WTC11 (cell line): Measurements from ENCODE around the gene SNAPC5. TPM values are rescaled to one million over a fixed set of nuclear protein-coding genes. Genes with fewer than 3 reads are reported as not detected.

Experiments used
- ATAC-seq: fragments of 200-7000 bp; cut with Tn5 transposase; 2 replicates; pipeline ENCODE4 v1.10.0; 2021; ENCODE audit warnings: mild to moderate bottlenecking, moderate library complexity
- CTCF ChIA-PET: fragments of 300-600 bp; sonication (Branson Sonifier 250); formaldehyde crosslinking; loops from one replicate; lab custom pipeline; 2021; ENCODE audit warnings: antibody characterized with exemption; lab: Charles Lee
- POLR2A ChIA-PET: fragments of 350-600 bp; sonication (Branson Sonifier 250); formaldehyde crosslinking; loops from one replicate; lab custom pipeline; 2021; ENCODE audit warnings: antibody characterized with exemption; lab: Charles Lee
- DNase-seq: peaks from one replicate; pipeline ENCODE4 v3.0.0; 2021; ENCODE audit warnings: low spot score
- H3K27ac Mint-ChIP-seq: 2 replicates; pipeline ENCODE4 v1.8.0; 2021; ENCODE audit warnings: mixed read lengths
- H3K27me3 Mint-ChIP-seq: 2 replicates; pipeline ENCODE4 v1.8.0; 2021; ENCODE audit warnings: low read depth, mild to moderate bottlenecking, moderate library complexity, mixed read lengths
- H3K36me3 Mint-ChIP-seq: 2 replicates; pipeline ENCODE4 v1.8.0; 2021; ENCODE audit warnings: mixed read lengths
- H3K4me1 Mint-ChIP-seq: 2 replicates; pipeline ENCODE4 v1.8.0; 2022; ENCODE audit warnings: mixed read lengths
- H3K4me3 Mint-ChIP-seq: 2 replicates; pipeline ENCODE4 v1.8.0; 2021; ENCODE audit warnings: mild to moderate bottlenecking, moderate library complexity, mixed read lengths
- H3K9me3 Mint-ChIP-seq: 2 replicates; pipeline ENCODE4 v1.8.0; 2021; ENCODE audit warnings: mixed read lengths
- ESRRA ChIP-seq: sonication (generic); formaldehyde crosslinking; IDR thresholded peaks from 2 replicates; pipeline ENCODE4 v1.8.1; 2022; ENCODE audit warnings: mild to moderate bottlenecking, missing genetic modification reagents, borderline replicate concordance
- JUN ChIP-seq: sonication (generic); formaldehyde crosslinking; IDR thresholded peaks from 2 replicates; pipeline ENCODE4 v1.8.0; 2023; ENCODE audit warnings: mild to moderate bottlenecking, missing genetic modification reagents
- MYBL2 ChIP-seq: sonication (generic); formaldehyde crosslinking; IDR thresholded peaks from 2 replicates; pipeline ENCODE4 v1.8.1; 2023; ENCODE audit warnings: mild to moderate bottlenecking, moderate library complexity, missing genetic modification reagents
- NR1H2 ChIP-seq: sonication (generic); formaldehyde crosslinking; IDR thresholded peaks from 2 replicates; pipeline ENCODE4 v1.9.0; 2021; ENCODE audit warnings: mild to moderate bottlenecking, moderate library complexity, missing genetic modification reagents
- NR2C2 ChIP-seq: sonication (generic); formaldehyde crosslinking; IDR thresholded peaks from 2 replicates; pipeline ENCODE4 v1.8.0; 2022; ENCODE audit warnings: mild to moderate bottlenecking, missing genetic modification reagents
- PRDM15 ChIP-seq: sonication (generic); formaldehyde crosslinking; IDR thresholded peaks from 2 replicates; pipeline ENCODE4 v1.8.0; 2022; ENCODE audit warnings: missing genetic modification reagents
- TEAD1 ChIP-seq: sonication (generic); formaldehyde crosslinking; IDR thresholded peaks from 2 replicates; pipeline ENCODE4 v1.8.0; 2022; ENCODE audit warnings: mild to moderate bottlenecking, missing genetic modification reagents
- ZNF263 ChIP-seq: sonication (generic); formaldehyde crosslinking; IDR thresholded peaks from 2 replicates; pipeline ENCODE4 v1.8.1; 2022; ENCODE audit warnings: low read depth, mild to moderate bottlenecking, moderate library complexity, missing genetic modification reagents
- ZNF423 ChIP-seq: fragments of 250-450 bp; sonication (Bioruptor Pico); IDR thresholded peaks from 2 replicates; pipeline ENCODE4 v2.1.2; 2022; ENCODE audit warnings: mild to moderate bottlenecking, moderate library complexity
- ZNF512 ChIP-seq: sonication (generic); formaldehyde crosslinking; IDR thresholded peaks from 2 replicates; pipeline ENCODE4 v1.8.1; 2022; ENCODE audit warnings: missing genetic modification reagents, borderline replicate concordance
- ZNF671 ChIP-seq: fragments of 250-450 bp; sonication (Bioruptor Pico); IDR thresholded peaks from 2 replicates; pipeline ENCODE4 v1.8.0; 2021; ENCODE audit warnings: mild to moderate bottlenecking
- total RNA-seq: library from RNA; stranded (reverse); gene quantifications from 3 replicates; pipeline ENCODE4 v1.2.3, GENCODE V29; 2021
- TF ChIP-seq, protein P1 (sequence below): fragments of 250-450 bp; sonication (Bioruptor Pico); IDR thresholded peaks from 2 replicates; pipeline ENCODE4 v1.9.0; 2021; ENCODE audit warnings: mild to moderate bottlenecking, borderline replicate concordance
- TF ChIP-seq, protein P2 (sequence below): sonication (generic); formaldehyde crosslinking; IDR thresholded peaks from 2 replicates; pipeline ENCODE4 v1.8.1; 2023; ENCODE audit warnings: mild to moderate bottlenecking, moderate library complexity, missing genetic modification reagents
- TF ChIP-seq, protein P3 (sequence below): fragments of 250-450 bp; sonication (Bioruptor Pico); conservative IDR thresholded peaks from 2 replicates; pipeline ENCODE4 v1.9.0; 2021; ENCODE audit warnings: mild to moderate bottlenecking
- TF ChIP-seq, protein P4 (sequence below): sonication (generic); formaldehyde crosslinking; IDR thresholded peaks from 2 replicates; pipeline ENCODE4 v1.8.0; 2023; ENCODE audit warnings: missing genetic modification reagents, mild to moderate bottlenecking, borderline replicate concordance
- TF ChIP-seq, protein P5 (sequence below): sonication (generic); formaldehyde crosslinking; IDR thresholded peaks from 2 replicates; pipeline ENCODE4 v1.8.0; 2022; ENCODE audit warnings: mild to moderate bottlenecking, missing genetic modification reagents

The SNAPC5 gene
- total RNA-seq, 1 experiment from 2014 or later, result 21.1 TPM

GRCh38 chr15:66498501-66499386, 1.2 kb upstream of the SNAPC5 start:
- no peak overlapping the region for H3K4me3 Mint-ChIP-seq
- ChIA-PET POLR2A (interaction anchor here (0.5 to 2.6 kb wide), 5 partner anchors 75 to 204 kb away, joined by 3 to 7 read pairs (median 5); partner anchors contain the start of gene MAP2K1), CTCF (interaction anchor here (0.6 to 4.2 kb wide), 19 partner anchors 9 to 1773 kb away, joined by 3 to 50 read pairs (median 4); partner anchors contain the start of gene MAP2K1)
- peak overlapping the region; percentile 99 for H3K27ac Mint-ChIP-seq
- peaks cover 75% of the 10 kb centered on the region for H3K36me3 Mint-ChIP-seq
- no peaks in the 10 kb centered on the region for H3K27me3 Mint-ChIP-seq
- H3K4me1 Mint-ChIP-seq, result peaks cover 30% of the 10 kb centered on the region
- H3K9me3 Mint-ChIP-seq, result no peaks in the 10 kb centered on the region
- DNase-seq (no peak), ATAC-seq (no peak)
- TF ChIP-seq, protein P1, sequence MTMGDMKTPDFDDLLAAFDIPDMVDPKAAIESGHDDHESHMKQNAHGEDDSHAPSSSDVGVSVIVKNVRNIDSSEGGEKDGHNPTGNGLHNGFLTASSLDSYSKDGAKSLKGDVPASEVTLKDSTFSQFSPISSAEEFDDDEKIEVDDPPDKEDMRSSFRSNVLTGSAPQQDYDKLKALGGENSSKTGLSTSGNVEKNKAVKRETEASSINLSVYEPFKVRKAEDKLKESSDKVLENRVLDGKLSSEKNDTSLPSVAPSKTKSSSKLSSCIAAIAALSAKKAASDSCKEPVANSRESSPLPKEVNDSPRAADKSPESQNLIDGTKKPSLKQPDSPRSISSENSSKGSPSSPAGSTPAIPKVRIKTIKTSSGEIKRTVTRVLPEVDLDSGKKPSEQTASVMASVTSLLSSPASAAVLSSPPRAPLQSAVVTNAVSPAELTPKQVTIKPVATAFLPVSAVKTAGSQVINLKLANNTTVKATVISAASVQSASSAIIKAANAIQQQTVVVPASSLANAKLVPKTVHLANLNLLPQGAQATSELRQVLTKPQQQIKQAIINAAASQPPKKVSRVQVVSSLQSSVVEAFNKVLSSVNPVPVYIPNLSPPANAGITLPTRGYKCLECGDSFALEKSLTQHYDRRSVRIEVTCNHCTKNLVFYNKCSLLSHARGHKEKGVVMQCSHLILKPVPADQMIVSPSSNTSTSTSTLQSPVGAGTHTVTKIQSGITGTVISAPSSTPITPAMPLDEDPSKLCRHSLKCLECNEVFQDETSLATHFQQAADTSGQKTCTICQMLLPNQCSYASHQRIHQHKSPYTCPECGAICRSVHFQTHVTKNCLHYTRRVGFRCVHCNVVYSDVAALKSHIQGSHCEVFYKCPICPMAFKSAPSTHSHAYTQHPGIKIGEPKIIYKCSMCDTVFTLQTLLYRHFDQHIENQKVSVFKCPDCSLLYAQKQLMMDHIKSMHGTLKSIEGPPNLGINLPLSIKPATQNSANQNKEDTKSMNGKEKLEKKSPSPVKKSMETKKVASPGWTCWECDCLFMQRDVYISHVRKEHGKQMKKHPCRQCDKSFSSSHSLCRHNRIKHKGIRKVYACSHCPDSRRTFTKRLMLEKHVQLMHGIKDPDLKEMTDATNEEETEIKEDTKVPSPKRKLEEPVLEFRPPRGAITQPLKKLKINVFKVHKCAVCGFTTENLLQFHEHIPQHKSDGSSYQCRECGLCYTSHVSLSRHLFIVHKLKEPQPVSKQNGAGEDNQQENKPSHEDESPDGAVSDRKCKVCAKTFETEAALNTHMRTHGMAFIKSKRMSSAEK (CRISPR knock-in tag), result no peak; the same call in none of the 2 replicates
- TF ChIP-seq NR1H2 (CRISPR knock-in tag) (no peak), ZNF512 (CRISPR knock-in tag) (no peak), TEAD1 (CRISPR knock-in tag) (no peak), ZNF423 (CRISPR knock-in tag) (no peak), ZNF671 (CRISPR knock-in tag) (peak; percentile 76; the same call in 1 of the 2 replicates), NR2C2 (no peak), ZNF263 (CRISPR knock-in tag) (no peak), PRDM15 (CRISPR knock-in tag) (no peak), MYBL2 (CRISPR knock-in tag) (0 out of 2 replicates have a peak, but pooled peaks have one; percentile 31), JUN (CRISPR knock-in tag) (no peak), ESRRA (CRISPR knock-in tag) (no peak)
- TF ChIP-seq, protein P2, sequence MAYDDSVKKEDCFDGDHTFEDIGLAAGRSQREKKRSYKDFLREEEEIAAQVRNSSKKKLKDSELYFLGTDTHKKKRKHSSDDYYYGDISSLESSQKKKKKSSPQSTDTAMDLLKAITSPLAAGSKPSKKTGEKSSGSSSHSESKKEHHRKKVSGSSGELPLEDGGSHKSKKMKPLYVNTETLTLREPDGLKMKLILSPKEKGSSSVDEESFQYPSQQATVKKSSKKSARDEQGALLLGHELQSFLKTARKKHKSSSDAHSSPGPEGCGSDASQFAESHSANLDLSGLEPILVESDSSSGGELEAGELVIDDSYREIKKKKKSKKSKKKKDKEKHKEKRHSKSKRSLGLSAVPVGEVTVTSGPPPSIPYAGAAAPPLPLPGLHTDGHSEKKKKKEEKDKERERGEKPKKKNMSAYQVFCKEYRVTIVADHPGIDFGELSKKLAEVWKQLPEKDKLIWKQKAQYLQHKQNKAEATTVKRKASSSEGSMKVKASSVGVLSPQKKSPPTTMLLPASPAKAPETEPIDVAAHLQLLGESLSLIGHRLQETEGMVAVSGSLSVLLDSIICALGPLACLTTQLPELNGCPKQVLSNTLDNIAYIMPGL (CRISPR knock-in tag), result no peak
- TF ChIP-seq, protein P3, sequence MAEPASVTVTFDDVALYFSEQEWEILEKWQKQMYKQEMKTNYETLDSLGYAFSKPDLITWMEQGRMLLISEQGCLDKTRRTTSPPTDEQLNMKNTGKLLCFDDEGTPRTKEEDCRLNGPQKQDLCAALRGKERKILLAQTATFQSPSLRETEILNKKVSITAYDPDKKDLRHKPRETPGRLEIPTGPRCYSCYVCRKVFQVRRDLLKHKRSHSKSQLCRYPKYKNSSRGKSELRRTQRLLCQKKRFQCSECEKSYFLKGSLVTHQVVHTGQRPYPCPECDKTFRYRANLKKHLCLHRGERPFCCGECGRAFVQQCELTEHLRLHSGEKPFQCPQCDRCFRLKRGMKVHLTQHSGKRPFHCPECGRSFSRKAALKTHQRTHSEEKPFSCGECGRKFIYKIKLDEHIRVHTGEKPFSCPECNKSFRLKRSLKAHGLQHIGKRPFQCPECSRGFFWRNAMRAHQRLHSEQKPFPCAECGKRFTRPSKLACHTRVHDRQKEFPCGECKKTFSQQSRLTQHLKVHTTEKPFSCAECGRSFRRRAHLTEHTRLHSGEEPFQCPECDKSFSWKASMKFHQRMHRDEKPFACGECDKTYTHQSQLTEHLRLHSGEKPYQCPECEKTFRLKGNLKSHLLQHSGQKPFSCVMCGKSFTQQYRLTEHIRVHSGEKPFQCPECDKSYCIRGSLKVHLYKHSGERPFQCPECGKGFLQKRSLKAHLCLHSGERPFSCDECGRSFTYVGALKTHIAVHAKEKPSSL (CRISPR knock-in tag), result peak; percentile 18; the same call in 1 of the 2 replicates
- TF ChIP-seq, protein P4, sequence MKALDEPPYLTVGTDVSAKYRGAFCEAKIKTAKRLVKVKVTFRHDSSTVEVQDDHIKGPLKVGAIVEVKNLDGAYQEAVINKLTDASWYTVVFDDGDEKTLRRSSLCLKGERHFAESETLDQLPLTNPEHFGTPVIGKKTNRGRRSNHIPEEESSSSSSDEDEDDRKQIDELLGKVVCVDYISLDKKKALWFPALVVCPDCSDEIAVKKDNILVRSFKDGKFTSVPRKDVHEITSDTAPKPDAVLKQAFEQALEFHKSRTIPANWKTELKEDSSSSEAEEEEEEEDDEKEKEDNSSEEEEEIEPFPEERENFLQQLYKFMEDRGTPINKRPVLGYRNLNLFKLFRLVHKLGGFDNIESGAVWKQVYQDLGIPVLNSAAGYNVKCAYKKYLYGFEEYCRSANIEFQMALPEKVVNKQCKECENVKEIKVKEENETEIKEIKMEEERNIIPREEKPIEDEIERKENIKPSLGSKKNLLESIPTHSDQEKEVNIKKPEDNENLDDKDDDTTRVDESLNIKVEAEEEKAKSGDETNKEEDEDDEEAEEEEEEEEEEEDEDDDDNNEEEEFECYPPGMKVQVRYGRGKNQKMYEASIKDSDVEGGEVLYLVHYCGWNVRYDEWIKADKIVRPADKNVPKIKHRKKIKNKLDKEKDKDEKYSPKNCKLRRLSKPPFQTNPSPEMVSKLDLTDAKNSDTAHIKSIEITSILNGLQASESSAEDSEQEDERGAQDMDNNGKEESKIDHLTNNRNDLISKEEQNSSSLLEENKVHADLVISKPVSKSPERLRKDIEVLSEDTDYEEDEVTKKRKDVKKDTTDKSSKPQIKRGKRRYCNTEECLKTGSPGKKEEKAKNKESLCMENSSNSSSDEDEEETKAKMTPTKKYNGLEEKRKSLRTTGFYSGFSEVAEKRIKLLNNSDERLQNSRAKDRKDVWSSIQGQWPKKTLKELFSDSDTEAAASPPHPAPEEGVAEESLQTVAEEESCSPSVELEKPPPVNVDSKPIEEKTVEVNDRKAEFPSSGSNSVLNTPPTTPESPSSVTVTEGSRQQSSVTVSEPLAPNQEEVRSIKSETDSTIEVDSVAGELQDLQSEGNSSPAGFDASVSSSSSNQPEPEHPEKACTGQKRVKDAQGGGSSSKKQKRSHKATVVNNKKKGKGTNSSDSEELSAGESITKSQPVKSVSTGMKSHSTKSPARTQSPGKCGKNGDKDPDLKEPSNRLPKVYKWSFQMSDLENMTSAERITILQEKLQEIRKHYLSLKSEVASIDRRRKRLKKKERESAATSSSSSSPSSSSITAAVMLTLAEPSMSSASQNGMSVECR, result no peak
- TF ChIP-seq, protein P5, sequence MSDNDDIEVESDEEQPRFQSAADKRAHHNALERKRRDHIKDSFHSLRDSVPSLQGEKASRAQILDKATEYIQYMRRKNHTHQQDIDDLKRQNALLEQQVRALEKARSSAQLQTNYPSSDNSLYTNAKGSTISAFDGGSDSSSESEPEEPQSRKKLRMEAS (CRISPR knock-in tag), result no peak
